ENCODE measurements around the gene OR9A2.

OR9A2 gene, protein sequence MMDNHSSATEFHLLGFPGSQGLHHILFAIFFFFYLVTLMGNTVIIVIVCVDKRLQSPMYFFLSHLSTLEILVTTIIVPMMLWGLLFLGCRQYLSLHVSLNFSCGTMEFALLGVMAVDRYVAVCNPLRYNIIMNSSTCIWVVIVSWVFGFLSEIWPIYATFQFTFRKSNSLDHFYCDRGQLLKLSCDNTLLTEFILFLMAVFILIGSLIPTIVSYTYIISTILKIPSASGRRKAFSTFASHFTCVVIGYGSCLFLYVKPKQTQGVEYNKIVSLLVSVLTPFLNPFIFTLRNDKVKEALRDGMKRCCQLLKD
- long read RNA-seq, donor 1, result 0 reads
- long read RNA-seq, donor 2, result 0 reads
- long read RNA-seq, donor 3, result 0 reads
- long read RNA-seq, donor 4, result 0 reads
- long read RNA-seq, donor 5, result 0 reads
- long read RNA-seq, donor 6, result 0 reads
- long read RNA-seq, donor 7, result 0 reads
- long read RNA-seq, donor 8, result 0 reads

- no peak for DNase-seq
Measured at GRCh38 chr7:143027032-143027431, at the start of gene OR9A2. OR9A2 (minus strand) TSS chr7:143027132; CDS start chr7:143027132, 0 bp downstream.

DNA sequence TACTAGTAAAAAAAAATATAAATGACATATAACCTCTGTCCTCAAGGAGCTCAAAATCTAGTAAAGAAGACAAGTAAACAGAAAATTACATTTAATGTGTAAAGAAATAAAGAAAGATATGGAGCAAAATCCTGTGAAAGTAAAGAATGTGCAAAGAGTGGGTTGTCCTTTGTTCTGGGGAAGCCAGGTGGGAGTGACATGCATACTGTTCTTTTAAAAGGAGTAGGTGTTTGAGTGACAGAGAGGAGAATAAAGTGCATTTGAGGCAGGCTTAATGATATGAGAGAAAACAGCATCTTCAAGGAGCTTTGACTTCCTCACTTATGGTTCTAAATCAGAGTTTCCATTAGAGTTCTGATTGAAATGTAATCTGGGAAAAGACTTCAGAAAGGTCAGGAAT lies 47.2 kb upstream of the OR9A2 start:
- no peak for DNase-seq

DNA sequence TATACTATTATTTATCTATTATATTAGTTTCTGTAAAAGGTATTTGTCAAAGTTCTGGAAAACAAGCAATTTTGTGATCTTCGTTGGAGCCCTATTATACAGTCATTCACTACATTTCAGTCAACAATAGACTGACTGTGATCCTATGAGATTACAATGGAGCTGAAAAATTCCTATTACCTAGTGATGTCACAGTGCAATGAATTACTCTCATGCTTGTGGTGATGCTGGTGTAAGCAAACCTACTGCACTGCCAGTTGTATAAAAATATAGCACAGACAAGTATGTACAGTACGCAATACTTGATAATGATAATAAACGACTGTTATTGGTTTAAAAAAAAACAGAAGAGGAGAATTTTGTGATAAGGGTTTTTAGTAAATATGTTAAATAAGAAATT lies 46.6 kb upstream of the OR9A2 start:
- no peak for DNase-seq

GRCh38 chr7:143069912-143070500 lies 43.1 kb upstream of the OR9A2 start:
- DNase-seq, result no peak

GRCh38 chr7:143068446-143068845 lies 41.5 kb upstream of the OR9A2 start:
- DNase-seq, result no peak

- no peak for DNase-seq
Measured at GRCh38 chr7:143063741-143064140, 36.8 kb upstream of the OR9A2 start.

- no peak for DNase-seq
Measured at GRCh38 chr7:143055754-143056153, 28.8 kb upstream of the OR9A2 start.

DNA sequence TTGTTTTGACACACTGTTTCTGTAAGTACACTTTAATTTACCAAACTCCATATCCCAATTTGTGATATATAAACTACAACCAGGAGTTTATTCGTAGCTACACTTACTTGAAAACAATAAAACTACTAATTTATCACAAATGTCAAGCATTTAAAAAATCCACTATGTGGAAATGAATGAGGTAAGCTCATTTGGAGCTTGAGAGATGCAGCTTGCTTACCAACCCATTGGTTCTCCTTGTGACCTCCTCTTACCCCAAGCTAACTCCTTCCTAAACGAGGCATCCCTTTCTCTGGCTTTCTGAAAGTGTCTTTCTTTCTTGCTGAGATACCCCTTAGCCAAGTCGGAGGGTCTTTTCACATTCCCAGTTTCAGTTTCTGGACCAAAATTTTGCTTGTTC lies 27.7 kb upstream of the OR9A2 start:
- DNase-seq, result no peak

- DNase-seq, result no peak
Measured at GRCh38 chr7:143052041-143052440, 25.1 kb upstream of the OR9A2 start, which contains the start of gene OR6V1. OR6V1 (plus strand) TSS chr7:143052341; CDS start chr7:143052341, 0 bp downstream.

GRCh38 chr7:143050931-143051330 lies 24.0 kb upstream of the OR9A2 start:
- DNase-seq, result no peak

- no peak for DNase-seq
Measured at GRCh38 chr7:143049362-143049761, 22.4 kb upstream of the OR9A2 start.

GRCh38 chr7:143048827-143049226 lies 21.9 kb upstream of the OR9A2 start:
- no peak for DNase-seq

DNA sequence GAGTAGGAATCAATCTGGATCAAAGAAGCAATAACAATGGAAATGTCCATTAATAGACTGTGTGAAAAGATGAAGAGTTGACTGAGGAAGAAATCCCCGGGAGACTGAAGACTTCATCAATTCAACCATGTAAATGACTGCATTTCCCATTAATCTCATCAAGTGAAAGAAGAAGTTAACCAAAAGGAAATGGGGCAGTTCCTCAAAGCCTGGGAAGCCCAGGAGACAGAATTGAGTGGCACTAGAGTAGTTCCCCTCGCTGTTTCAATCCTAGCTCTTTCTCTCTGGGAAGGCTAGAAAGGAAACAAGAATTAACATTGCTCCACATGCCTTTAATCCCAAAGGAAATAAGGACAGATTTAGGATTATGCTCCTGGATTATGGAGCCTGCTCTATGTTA lies 20.4 kb upstream of the OR9A2 start:
- no peak for DNase-seq

DNA sequence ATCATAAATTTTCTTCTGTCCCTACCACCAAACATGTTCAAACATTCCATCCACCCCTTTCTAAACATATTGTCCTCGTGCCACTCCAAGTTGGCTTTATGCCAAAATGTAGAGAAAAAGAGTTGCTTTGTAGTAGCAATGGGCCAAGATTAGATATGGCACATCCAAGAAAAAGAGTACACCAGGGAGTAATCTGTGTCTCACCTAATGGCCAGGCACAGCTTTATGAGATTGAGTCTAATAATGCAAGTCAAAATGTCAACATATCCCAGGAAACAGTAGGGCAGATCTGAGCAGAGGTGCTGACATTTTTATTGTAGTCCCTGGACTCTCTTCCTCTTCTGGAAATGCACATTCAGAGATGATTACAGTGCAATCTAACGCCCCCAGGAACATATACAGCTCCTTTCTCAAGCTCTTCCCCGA lies 19.5 kb upstream of the OR9A2 start:
- no peak for DNase-seq

DNA sequence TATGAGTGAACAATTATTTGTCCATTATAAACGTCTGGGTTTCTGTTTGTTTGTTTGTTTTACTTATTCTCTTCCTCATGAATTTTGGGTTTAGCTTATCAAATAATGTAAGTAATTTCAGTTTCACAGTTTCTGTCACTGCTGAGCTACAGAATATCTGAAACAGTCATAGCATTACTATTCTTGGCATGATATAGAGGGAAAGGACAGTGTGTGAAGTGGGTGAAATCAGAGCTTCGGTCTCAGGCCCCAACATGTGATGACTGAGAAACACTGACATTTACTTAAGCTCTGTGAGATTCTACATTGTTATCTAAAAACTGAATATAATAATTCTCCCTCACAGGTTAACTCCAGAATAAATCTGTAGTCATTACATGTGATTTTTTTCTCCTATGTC lies 16.5 kb upstream of the OR9A2 start:
- DNase-seq, result no peak

DNA sequence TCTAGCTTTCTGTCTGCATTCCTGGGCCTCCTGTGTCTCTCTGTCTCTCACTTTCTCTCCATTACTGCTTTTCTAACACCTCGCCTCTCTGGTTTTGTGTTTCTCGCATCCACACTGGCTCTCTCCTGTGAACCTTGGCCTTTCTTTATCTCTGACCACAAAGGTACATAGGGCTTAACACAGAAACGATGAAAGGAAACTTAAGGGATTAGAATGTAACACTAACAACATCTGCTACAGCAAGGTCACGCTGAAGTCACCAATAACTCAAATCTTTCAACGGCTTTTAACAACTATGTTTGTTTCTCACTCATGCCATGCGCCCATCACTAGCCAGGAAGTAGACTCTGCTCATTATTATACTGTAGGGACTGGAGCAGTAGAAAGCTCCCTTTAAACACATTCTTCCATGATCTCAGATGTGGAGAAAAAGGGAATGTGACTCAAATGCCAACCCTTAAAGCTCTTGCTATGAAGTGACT lies 15.9 kb upstream of the OR9A2 start:
- no peak for DNase-seq

GRCh38 chr7:143042159-143042789 lies 15.3 kb upstream of the OR9A2 start:
- no peak for DNase-seq

DNA sequence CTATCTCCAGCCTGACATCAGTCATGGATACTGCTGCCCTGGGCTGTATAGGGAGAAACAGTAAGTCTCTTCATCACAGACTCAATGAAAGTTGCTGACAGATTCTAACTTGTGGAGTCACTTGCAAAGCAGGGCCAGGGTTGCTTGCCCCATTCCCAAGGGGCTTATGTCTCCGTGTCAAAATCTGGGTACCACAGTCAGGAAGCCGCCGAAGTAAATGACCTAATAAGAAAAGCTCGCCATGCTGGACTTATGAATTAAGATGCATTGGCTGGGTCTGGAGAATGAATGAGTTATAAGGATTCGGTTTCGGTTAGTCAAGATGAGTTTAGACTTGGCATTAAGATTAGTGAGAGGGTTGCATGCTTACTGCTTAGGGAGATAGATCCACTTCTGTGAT lies 14.4 kb upstream of the OR9A2 start:
- no peak for DNase-seq

- DNase-seq, result no peak
Measured at GRCh38 chr7:143040209-143040715, 13.3 kb upstream of the OR9A2 start.

- no peak for DNase-seq
Measured at GRCh38 chr7:143038635-143039034, 11.7 kb upstream of the OR9A2 start.

GRCh38 chr7:143027683-143028082 lies 751 bp upstream of the OR9A2 start:
- no peak for DNase-seq

DNA sequence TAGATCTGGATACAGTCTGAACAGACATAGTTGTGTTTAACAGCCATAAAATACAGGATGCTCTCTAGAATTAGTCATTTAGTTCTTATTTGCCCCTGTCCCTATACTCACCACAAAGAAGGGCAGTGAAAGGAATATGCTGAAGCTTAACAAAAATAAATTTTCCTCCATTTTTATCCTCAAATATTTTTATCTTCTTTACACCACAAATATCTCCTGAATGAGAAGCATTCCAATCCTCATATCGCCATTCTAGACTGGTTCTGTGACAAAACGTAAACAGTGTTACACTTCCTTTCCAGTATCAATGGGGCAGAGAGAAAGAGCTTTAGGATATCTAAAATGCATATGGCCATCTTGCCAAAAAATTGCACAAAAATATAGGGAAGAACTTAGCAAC lies 1.6 kb downstream of the OR9A2 start:
- DNase-seq, result no peak

GRCh38 chr7:143023047-143023446 lies 3.9 kb downstream of the OR9A2 start:
- no peak for DNase-seq
